Stimulated activated CD4-positive, alpha-beta T cell treated with anti-CD3 and anti-CD28 coated beads, Interleukin-12 subunit alpha, Interleukin-12 subunit beta, amount 100 ng/mL, for 4 hours (primary cell): Measurements from ENCODE around the gene ANK3.

Experiments used
- DNase-seq: peaks from one replicate; pipeline ENCODE4 v3.0.0-alpha.2; 2020

Gene ANK3

GRCh38 chr10:60270426-60270825 lies 119.2 kb downstream of the ANK3 start:
- no peak for DNase-seq

- DNase-seq, result no peak
These were observed 121.9 kb downstream of the ANK3 start for GRCh38 chr10:60267802-60268201.

- DNase-seq, result no peak
These were observed 123.2 kb downstream of the ANK3 start for GRCh38 chr10:60266513-60266912.

GRCh38 chr10:60262647-60263126 lies 127.0 kb downstream of the ANK3 start:
- DNase-seq, result no peak

- no peak for DNase-seq
These were observed 129.4 kb downstream of the ANK3 start for GRCh38 chr10:60260321-60260720.

- no peak for DNase-seq
These were observed 131.3 kb downstream of the ANK3 start for GRCh38 chr10:60258429-60258797.

GRCh38 chr10:60257767-60258428 lies 131.8 kb downstream of the ANK3 start:
- no peak for DNase-seq

GRCh38 chr10:60254776-60255175 lies 134.9 kb downstream of the ANK3 start:
- DNase-seq, result no peak

- DNase-seq, result no peak
These were observed 136.2 kb downstream of the ANK3 start for GRCh38 chr10:60253484-60253883.

- no peak for DNase-seq
These were observed 137.0 kb downstream of the ANK3 start for GRCh38 chr10:60252688-60253087.

- no peak for DNase-seq
These were observed 143.3 kb downstream of the ANK3 start for GRCh38 chr10:60246382-60246781.

- DNase-seq, result no peak
These were observed 150.4 kb downstream of the ANK3 start for GRCh38 chr10:60239228-60239627.

GRCh38 chr10:60238759-60239100 lies 150.9 kb downstream of the ANK3 start:
- no peak for DNase-seq

- DNase-seq, result no peak
These were observed 151.5 kb downstream of the ANK3 start for GRCh38 chr10:60237977-60238758.

GRCh38 chr10:60236869-60237524 lies 152.7 kb downstream of the ANK3 start:
- no peak for DNase-seq

GRCh38 chr10:60235001-60235400 lies 154.7 kb downstream of the ANK3 start:
- DNase-seq, result no peak

GRCh38 chr10:60234551-60234950 lies 155.1 kb downstream of the ANK3 start:
- no peak for DNase-seq

- no peak for DNase-seq
These were observed 158.8 kb downstream of the ANK3 start for GRCh38 chr10:60230892-60231291.

- DNase-seq, result no peak
These were observed 165.5 kb downstream of the ANK3 start for GRCh38 chr10:60224066-60224705.

GRCh38 chr10:60222047-60222446 lies 167.6 kb downstream of the ANK3 start:
- DNase-seq, result no peak

- no peak for DNase-seq
These were observed 177.5 kb downstream of the ANK3 start for GRCh38 chr10:60212195-60212594.

- no peak for DNase-seq
These were observed 179.7 kb downstream of the ANK3 start for GRCh38 chr10:60209874-60210570.
